NCI-H2081 treated with DMSO at 0.1 percent for 48 hours (cell line): ENCODE measurements around the gene USP49.

Experiments used
- DNase-seq: peaks from one replicate; lab custom pipeline; 2025; lab: John Stamatoyannopoulos, UW

Gene USP49

DNA sequence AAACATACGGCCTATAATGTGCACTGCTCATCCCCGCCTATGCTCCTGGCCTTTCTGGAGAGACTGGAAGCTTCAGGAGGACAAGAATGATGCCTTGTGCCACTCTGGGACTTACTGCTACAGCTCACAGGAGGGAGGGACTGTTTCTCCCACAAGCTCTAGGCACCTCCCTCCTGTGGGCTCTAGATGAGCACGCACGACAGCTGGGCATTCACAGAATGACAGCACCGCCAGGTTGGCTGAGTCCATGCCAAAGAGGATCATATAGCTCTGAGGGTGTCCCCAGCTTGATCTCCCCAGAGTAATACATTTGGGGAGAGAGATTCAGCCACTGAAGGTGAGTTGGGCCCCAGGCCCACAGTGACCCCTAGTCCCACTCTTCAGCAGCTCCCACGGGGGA lies 137.9 kb downstream of the USP49 start:
- no peak for DNase-seq

DNA sequence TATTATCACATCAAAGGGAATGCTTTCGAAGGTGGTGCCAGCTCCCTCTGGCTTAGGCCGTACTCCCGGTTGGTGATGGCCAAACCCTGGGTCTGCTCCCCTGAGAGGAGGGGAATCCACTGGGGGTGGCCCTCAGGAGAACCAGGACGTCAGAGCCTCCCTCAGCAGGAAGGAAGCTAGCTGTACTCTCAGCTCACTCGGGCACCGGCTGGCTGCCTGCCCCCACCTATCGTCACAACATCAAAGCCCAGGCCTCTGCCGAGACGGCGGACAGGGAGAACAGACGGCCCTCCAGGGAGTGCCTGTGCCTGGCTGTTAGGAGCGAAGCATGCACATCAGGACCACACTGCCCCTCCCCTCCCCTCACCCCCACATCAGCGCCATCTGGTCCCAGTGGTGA lies 138.8 kb downstream of the USP49 start:
- no peak for DNase-seq

DNA sequence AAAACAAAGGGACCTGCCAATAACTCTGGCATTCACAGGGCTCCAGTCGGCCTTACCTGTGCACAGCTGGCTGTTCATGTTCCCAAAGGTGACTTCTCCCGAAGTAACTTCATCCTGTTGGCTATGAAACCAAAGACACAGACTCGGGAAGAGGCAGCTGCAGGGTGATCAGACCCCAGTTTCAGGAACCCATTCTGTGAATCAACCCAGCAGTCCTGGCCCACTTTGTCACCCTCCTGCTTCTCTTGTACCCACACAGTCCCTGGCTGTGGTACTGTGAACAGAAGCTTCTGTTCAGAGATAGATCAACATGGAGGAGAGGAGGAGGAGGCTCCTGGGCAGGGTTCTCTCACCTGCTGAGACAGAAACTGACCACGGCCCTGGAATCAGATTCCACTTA lies 139.3 kb downstream of the USP49 start:
- no peak for DNase-seq

DNA sequence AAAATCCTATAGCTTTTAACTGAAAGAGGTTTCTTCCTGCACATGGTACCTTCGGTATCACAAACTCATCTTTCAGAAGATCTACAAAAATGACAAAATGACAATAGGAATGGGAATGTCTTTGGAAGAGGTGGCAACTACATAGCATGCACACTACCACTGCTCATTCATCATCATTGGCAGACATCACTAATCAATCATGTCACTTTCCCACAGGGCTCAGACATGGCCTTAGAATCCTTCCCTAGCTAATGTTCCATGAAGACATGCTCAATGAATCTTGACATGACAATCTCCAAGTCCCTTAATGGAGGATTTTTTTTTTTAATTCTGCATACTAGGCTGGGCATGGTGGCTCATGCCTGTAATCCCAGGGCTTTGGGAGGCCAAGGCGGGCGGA lies 144.8 kb downstream of the USP49 start:
- no peak for DNase-seq

DNA sequence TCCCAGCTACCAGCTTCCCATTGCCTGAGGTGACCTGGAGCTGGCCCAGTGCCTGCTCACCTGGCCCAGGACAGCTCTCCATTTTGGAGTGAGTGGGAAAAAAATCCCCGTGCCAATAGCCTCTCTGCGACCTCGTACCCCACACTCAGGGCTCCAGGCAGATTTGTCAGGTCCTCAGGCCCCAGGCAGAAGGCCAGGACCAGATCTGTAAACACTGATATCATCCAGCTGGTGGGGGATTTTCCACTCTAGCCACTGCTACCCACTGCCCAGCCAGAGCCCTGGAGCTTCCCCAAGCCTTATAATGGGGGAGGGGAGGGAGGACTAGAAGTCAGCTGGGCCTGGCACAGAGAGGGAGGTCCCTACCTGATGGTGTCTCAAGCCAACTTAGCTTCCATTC lies 146.6 kb downstream of the USP49 start:
- no peak for DNase-seq

DNA sequence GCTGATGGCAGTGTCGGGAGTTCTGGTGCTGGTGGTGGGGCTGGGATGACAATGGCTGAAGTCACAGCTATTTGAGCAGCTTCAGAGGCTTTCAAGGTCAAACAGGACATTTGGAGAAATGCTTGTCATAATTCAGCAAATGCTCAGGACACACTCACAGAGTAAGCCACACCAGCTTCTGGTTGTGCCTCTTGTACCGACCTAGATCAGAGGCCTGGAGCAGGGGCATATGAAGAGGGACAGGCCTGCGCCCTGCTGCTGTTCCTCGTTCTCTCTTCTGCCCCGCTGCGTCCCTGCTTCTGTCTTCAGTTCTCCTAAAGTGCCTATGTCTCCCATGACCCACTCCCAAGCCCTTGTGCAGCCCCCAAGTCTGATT lies 147.1 kb downstream of the USP49 start:
- DNase-seq: no peak

DNA sequence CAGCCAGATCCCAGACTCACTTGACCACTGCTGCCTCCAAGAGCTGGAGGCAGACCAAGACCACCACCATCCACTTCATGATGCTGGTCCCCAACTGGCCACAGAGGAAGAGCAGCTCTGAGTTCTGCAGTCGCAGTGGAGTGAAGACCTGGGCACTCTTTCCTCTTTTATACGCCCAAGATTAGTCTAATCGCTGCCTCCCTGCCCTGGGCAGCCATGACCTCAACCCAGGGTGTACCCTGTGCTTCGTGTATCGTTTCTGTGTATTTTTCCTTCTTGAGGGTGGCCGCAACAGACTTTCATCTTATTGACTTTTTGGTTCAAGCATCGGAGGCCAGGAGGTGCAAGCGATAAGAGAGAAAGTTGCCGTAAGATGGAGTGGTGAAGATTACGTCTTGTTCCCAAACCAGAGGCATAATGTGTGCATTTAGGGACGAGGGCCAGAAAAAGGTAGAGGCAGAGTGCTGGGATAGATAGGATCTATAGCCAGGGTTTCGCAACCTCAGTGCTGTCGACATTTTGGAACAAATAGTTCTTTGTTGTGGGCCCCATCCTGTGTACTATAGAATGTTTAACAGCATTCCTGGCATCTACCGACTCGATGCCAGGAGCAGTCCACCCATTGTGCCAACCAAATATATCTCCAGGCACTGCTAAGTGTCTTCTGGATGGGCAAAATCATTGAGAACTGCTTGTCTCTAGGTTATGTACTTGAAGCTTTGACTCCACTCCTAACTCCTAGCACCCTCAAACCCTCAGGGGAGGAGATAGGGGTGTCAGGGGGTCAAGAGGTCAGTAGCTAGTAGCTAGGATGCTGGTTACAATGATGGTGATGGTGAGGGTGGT lies 147.7 kb downstream of the USP49 start, which contains the start of gene PGC:
TSS of gene PGC (minus strand) at position 142 of the 846 bp plus-strand sequence. CDS start at position 79, 63 bp downstream.
- no peak for DNase-seq

DNA sequence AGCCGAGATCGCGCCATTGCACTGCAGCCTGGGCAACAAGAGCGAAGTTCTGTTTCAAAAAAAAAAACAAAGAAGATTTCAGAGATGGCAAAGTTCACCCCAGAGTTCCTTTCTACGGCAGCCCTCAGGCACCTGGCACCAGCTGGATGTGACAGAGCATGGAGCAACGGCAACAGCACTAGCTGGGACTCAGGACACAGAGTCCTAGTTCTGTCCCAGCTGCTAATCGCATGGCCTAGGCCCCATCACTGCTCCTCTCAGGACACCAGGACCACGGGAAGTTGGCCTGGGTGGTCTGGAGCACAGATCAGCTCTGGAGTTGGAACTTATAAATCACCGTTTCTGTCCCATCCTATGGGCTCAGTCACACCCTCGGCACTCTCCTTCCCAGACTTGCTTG lies 149.1 kb downstream of the USP49 start:
- no peak for DNase-seq

DNA sequence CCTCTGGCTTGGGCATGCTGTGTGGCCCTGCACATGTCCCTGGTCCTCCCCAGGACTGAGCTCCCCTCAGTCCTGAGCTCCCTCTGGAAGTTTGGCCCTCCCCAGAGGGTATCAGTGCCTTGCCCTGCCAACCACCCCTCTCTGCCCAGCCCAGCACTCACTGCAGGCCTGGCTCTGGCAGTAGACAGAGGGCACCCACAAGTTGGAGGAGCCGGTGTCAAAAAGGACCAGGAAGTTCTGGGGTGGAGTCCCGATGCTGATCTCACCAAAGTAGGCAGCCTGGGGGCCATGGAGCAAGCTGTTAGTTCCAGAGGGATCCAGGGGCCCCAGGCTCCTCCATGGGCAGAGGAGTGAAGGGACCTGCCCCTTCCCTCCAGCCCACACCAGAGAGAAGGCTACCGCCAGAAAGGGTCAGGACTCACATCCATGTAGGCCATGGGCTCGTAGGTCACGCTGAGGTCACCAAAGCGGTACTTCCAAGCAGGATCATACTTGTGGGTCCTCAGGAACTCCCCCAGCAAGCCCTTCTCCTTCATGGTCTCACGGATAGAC lies 150.9 kb downstream of the USP49 start:
- DNase-seq: no peak

DNA sequence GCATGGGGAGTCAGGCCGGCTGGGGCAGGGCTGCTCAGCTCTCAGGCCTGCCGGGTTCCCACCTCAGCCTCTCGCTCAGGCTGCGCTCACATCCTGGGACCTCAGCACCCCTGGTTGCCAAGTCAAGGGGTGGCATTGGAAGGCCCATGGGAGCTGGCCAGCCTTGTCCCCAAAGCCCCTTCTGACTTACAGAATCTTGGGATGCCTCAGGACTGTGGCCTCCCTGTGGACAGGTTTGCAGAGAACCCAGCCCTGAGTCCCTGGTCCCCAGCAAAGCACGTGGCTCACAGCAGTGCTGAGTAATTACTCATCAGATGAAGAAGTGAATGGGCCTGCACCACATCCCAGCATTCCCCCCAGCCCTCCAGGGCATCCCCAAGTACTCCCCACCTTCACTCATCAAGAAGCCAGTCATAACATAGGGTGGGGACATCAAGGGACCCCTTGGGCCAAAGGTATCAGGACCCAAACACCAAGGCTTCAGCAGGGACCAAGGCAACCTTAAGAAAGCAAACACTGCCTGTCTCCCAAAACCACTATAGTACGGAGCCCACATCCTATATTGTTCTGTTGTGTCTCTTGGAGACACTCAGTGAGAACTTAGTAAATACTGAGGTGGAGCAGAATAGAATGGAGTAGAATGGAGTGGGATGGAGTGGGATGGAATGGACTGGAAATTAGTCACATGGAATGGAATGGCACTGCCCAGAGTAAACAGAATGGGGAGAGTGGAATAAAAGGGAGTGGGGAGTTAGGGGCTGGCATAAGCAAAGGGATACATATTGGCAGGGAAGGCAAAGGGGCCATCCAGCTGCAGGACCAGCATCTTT lies 151.6 kb downstream of the USP49 start:
- DNase-seq: no peak

DNA sequence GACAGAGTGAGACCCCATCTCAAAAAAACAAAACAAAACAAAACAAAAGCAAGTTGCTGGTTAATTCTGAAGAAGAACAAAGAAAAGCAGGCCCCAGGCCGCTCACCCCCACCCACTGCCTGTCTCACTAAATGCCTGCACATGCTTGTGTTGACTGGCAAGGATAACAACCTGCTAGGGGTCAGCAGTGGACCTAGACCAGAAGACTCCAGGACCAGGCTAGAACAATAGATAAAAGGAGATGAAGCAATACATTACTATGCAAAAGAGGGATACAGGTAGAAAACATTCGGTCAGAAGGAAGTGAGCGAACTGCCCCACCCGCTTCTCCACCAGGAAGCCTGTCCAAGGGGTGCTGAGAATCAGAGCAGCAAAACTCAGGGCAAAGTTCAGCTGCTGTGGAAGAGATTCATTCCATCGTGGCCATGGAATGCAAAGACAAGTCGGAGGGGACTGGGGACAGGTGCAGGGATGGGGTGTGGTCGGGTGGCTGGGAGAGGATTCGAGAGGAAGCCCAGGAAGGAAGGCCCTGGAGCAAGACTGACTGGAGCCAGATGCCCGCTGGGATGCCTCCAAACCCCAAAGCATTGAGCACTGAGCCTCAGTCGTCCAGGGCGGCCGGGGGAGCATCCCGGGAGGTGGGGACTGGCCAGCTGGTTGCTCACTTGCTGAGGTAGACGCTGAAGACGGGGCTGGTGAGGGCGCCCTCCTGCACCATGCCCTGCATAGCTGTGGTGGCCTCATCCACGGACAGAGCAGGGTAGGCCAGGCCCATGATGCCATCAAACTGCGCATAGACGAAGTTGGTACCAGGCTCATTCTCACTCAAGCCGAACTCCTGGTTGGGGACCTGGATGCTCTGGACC lies 153.3 kb downstream of the USP49 start:
- DNase-seq: no peak

DNA sequence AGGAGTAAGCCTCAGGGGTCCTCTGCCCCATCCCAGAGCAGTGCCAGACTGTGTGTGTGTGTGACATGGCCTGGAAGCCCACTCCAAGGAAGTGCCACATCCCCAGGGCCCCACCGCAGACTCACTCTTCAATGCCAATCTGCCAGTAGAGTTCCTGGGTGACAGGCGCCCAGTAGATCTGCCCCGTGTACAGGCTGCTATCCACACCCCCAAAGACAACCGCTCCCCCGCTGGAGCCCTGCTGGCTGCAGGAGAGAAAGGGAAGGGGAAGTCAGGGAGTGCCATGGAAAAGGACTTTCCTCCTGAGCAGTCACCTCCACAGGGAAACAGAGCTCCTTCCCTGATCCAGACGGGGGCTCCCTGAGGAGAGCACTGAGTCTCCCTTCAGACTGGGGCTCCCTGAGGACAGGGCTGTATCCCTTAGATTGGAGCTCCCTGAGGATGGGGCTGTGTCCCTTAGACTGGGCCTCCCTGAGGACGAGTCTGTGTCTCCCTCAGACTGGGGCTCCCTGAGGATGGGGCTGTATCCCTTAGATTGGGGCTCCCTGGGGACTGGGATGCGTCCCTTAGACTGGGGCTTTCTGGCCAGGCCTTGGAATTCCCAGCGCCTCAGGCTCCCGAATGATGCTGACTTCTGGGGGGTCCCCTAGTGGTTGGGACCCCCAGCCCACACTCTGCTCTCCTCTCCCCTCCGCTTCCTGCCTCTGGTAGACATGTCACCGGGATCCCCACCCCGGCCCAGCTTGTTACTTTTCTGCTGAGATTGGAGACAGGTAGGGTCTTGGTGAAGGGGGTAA lies 154.6 kb downstream of the USP49 start:
- no peak for DNase-seq
